Measurements from ENCODE around the gene RAD51B. TPM values are rescaled to one million over a fixed set of nuclear protein-coding genes. Genes with fewer than 3 reads are reported as not detected.
"Not testable (repeated sequence)": the region's sequence is repeated elsewhere in the genome, so short reads cannot be mapped to it uniquely, and the experiment has no call there.

The RAD51B gene
- total RNA-seq, 4 donors from 2014 or later, result 5.0 to 31.8 (median 20.6) TPM

DNA sequence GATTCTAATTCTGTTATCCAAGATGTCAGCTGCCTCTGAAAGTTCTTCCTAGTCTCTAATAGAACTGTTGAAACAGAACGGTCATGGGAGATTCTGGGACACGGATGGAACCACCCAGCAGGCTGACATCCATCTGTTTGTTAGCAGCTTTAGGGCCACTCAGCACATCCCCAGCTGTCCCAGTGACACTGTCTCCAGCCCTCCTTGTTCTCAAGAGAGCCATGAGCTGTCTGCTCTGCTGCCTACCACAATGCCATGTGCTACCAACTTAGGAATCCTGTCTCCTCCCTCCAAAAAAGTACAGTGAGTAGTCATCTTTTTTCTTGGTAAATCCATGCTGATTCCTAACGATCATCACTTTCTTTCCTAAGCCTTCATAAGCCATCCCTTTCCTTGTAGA is 842.8 kb downstream of the RAD51B start:
- intact Hi-C loops (cut with DNase I; ENCODE audit: low total_unique reads), result loop anchor here (10.0 kb wide), 1 partner anchor 418 kb away; no protein-coding TSS in a partner anchor
- Histone ChIP-seq H3K9me3 (no peaks in the 10 kb centered on the region), H3K36me3 (no peaks in the 10 kb centered on the region), H3K4me1 (peaks cover 22 to 47% (median 26%) of the 10 kb centered on the region in 4 donors), H3K4me3 (no peak overlapping the region), H3K27ac (peak overlapping the region in 3 of 4 donors; percentile 59 to 78 (median 72)), H3K27me3 (no peaks in the 10 kb centered on the region)
- DNase-seq, result no peak
- WGBS, 2 donors (ENCODE audit: low coverage in 1 of 2), result 76 to 78% methylated on average over 2 to 3 of the region's 3 CpGs
- TF ChIP-seq, protein P1, sequence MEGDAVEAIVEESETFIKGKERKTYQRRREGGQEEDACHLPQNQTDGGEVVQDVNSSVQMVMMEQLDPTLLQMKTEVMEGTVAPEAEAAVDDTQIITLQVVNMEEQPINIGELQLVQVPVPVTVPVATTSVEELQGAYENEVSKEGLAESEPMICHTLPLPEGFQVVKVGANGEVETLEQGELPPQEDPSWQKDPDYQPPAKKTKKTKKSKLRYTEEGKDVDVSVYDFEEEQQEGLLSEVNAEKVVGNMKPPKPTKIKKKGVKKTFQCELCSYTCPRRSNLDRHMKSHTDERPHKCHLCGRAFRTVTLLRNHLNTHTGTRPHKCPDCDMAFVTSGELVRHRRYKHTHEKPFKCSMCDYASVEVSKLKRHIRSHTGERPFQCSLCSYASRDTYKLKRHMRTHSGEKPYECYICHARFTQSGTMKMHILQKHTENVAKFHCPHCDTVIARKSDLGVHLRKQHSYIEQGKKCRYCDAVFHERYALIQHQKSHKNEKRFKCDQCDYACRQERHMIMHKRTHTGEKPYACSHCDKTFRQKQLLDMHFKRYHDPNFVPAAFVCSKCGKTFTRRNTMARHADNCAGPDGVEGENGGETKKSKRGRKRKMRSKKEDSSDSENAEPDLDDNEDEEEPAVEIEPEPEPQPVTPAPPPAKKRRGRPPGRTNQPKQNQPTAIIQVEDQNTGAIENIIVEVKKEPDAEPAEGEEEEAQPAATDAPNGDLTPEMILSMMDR (IDR thresholded peaks at IDR 0.05), result no peak
- TF ChIP-seq POLR2AphosphoS5 (IDR thresholded peaks at IDR 0.05) (no peak), EP300 (IDR thresholded peaks at IDR 0.05; ENCODE audit: low read depth) (no peak), POLR2A (IDR thresholded peaks at IDR 0.05) (no peak)
- in situ Hi-C loops (cut with MboI; ENCODE audit: low pct_ligation_motif_present in 1 of 4, low pct_unique_long_range_greater_than_20kb in 1 of 4, low sequenced_read_pairs in 3 of 4), result no loop called here

DNA sequence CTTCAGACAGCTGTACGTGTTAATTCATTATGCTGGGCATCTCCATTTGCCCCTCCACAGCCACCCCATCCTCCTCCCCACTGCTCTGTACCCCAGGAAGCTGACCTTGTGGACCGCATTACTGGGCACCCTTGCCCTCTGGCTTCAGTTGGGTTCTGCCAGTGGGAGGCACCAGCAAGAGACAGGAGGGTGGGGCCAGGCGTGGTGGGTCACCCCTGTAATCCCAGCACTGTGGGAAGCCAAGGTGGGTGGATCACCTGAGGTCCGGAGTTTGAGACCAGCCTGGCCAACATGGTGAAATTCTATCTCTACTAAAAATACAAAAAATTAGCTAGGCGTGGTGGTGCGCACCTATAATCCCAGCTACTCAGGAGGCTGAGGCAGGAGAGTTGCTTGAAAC is 843.2 kb downstream of the RAD51B start:
- H3K27me3 ChIP-seq; in situ Hi-C loops (cut with MboI; ENCODE audit: low pct_ligation_motif_present in 1 of 4, low pct_unique_long_range_greater_than_20kb in 1 of 4, low sequenced_read_pairs in 3 of 4); H3K36me3 ChIP-seq; H3K4me3 ChIP-seq; H3K9me3 ChIP-seq; DNase-seq: not testable (repeated sequence)
- WGBS, 2 donors (ENCODE audit: low coverage in 1 of 2), result 88 to 90% methylated on average over 2 to 6 of the region's 6 CpGs
- intact Hi-C loops (cut with DNase I; ENCODE audit: low total_unique reads), result loop anchor here (10.0 kb wide), 1 partner anchor 418 kb away; no protein-coding TSS in a partner anchor
- H3K4me1 ChIP-seq, result peaks cover 22 to 52% (median 26%) of the 10 kb centered on the region in 4 donors
- peak overlapping the region; percentile 59 to 84 (median 75) for H3K27ac ChIP-seq

DNA sequence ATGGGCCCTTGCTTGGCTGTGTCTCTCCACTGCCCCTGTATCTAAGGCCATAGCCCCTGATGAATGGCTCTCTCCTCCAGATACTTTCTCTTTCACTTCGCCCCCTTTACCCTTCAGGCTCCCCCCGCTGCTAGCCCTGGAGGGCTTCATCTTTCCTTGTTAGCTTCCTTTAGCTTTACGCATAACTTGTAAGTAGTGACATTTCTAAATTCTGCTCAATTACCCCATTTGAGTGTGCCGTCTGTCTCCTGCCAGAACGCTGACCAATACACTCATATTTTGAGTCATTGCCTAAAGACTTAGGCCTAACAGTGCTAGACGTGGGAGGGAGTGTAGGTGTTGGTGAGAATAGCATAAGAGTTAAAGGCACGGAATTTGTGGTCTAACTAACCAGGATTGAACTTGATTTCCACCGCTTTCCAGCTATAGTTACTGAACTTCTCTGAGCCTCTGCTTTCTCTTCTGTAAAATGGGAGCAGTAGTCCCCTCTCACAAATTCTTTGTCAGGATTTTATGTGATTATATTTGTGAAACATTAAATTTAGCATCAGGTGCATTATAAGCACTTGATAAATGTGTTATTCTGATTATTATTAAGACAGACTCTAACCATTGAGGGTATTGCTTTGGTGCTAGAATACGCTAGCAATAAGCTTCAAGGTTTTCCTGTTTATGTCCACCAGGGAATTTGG is 844.0 kb downstream of the RAD51B start:
- Histone ChIP-seq H3K27ac (peak overlapping the region; percentile 59 to 84 (median 75)), H3K4me3 (no peak overlapping the region), H3K9me3 (no peaks in the 10 kb centered on the region), H3K27me3 (no peaks in the 10 kb centered on the region), H3K36me3 (no peaks in the 10 kb centered on the region), H3K4me1 (peaks cover 22 to 55% (median 27%) of the 10 kb centered on the region in 4 donors)
- no peak for DNase-seq
- TF ChIP-seq, protein P1 (IDR thresholded peaks at IDR 0.05), result no peak
- TF ChIP-seq POLR2A (IDR thresholded peaks at IDR 0.05), result no peak
- TF ChIP-seq POLR2AphosphoS5 (IDR thresholded peaks at IDR 0.05), result no peak
- TF ChIP-seq EP300 (IDR thresholded peaks at IDR 0.05; ENCODE audit: low read depth), result no peak
- in situ Hi-C loops (cut with MboI; ENCODE audit: low pct_ligation_motif_present in 1 of 4, low pct_unique_long_range_greater_than_20kb in 1 of 4, low sequenced_read_pairs in 3 of 4), result no loop called here
- 62 to 64% methylated on average over 8 to 9 of the region's 9 CpGs for whole genome bisulfite sequencing, 2 donors (ENCODE audit: low coverage in 1 of 2)
- intact Hi-C loops (cut with DNase I; ENCODE audit: low total_unique reads), result loop anchor here (10.0 kb wide), 1 partner anchor 419 kb away; no protein-coding TSS in a partner anchor

- in situ Hi-C loops (cut with MboI; ENCODE audit: low pct_ligation_motif_present in 1 of 4, low pct_unique_long_range_greater_than_20kb in 1 of 4, low sequenced_read_pairs in 3 of 4), result no loop called here
Observed at GRCh38 chr14:68664225-68664681, 844.7 kb downstream of the RAD51B start.

More at GRCh38 chr14:68664225-68664681, 844.7 kb downstream of the RAD51B start:
- intact Hi-C loops (cut with DNase I; ENCODE audit: low total_unique reads), result loop anchor here (10.0 kb wide), 1 partner anchor 419 kb away; no protein-coding TSS in a partner anchor
- WGBS, 2 donors (ENCODE audit: low coverage in 1 of 2), result 66% methylated on average over 4 of the region's 4 CpGs
- no peak for DNase-seq
- Histone ChIP-seq H3K9me3 (no peaks in the 10 kb centered on the region), H3K4me3 (no peak overlapping the region), H3K27ac (peak overlapping the region; percentile 59 to 84 (median 75)), H3K36me3 (no peaks in the 10 kb centered on the region), H3K4me1 (peaks cover 18 to 55% (median 26%) of the 10 kb centered on the region in 4 donors), H3K27me3 (no peaks in the 10 kb centered on the region)
- TF ChIP-seq EP300 (IDR thresholded peaks at IDR 0.05; ENCODE audit: low read depth) (no peak), POLR2AphosphoS5 (IDR thresholded peaks at IDR 0.05) (no peak), POLR2A (IDR thresholded peaks at IDR 0.05) (no peak)
- TF ChIP-seq, protein P1 (IDR thresholded peaks at IDR 0.05), result no peak
